Head of caudate nucleus (tissue), 42 donors: ENCODE measurements around the gene ATAD3A.
"Not testable (repeated sequence)": the region's sequence is repeated elsewhere in the genome, so short reads cannot be mapped to it uniquely, and the experiment has no call there.

ENCODE experiments used
- DNase-seq, 42 donors: peaks; one replicate each; pipeline versions ENCODE4 v3.0.0 to v3.0.0-alpha.2; 2020 to 2021; ENCODE audit warnings: mixed read lengths in 7 of 42
- intact Hi-C: fragments of 100-400 bp; cut with DNase I; formaldehyde crosslinking; loops from one replicate; pipeline ENCODE4 v1.15.0; 2022

Gene ATAD3A

GRCh38 chr1:1547011-1547410 lies 35.0 kb downstream of the ATAD3A start:
- DNase-seq: no peak
- intact Hi-C loops: no loop called here

GRCh38 chr1:1547476-1547875 lies 35.5 kb downstream of the ATAD3A start:
- DNase-seq: no peak
- intact Hi-C loops: no loop called here

GRCh38 chr1:1548591-1548990 lies 36.6 kb downstream of the ATAD3A start:
- no peak for DNase-seq

GRCh38 chr1:1550087-1550486 lies 38.1 kb downstream of the ATAD3A start:
- DNase-seq: no peak
- intact Hi-C loops: no loop called here

More at GRCh38 chr1:1548591-1548990, 36.6 kb downstream of the ATAD3A start:
- intact Hi-C loops: no loop called here

GRCh38 chr1:1550591-1551432 lies 38.9 kb downstream of the ATAD3A start:
- DNase-seq: peak in 12 of 42 donors; percentile 24 to 58 (median 41)
- intact Hi-C loops: no loop called here

- DNase-seq: no peak
- intact Hi-C loops: no loop called here
Observed at GRCh38 chr1:1551524-1552262, 39.7 kb downstream of the ATAD3A start.

GRCh38 chr1:1552263-1552639 lies 40.3 kb downstream of the ATAD3A start:
- DNase-seq: no peak
- intact Hi-C loops: no loop called here

GRCh38 chr1:1553821-1554494 lies 42.0 kb downstream of the ATAD3A start:
- intact Hi-C loops: no loop called here
- no peak for DNase-seq

GRCh38 chr1:1554550-1554925 lies 42.6 kb downstream of the ATAD3A start:
- intact Hi-C loops: no loop called here
- DNase-seq: no peak

GRCh38 chr1:1554926-1555915 lies 43.3 kb downstream of the ATAD3A start:
- intact Hi-C loops: no loop called here
- DNase-seq: peak in 2 of 42 donors; percentile 34 to 40

- DNase-seq: no peak
- intact Hi-C loops: no loop called here
Observed at GRCh38 chr1:1556505-1556904, 44.5 kb downstream of the ATAD3A start.

- intact Hi-C loops, DNase-seq: not testable (repeated sequence)
Observed at GRCh38 chr1:1556961-1557360, 45.0 kb downstream of the ATAD3A start.

- DNase-seq, intact Hi-C loops: not testable (repeated sequence)
Observed at GRCh38 chr1:1557688-1558087, 45.7 kb downstream of the ATAD3A start.

- intact Hi-C loops: no loop called here
- no peak for DNase-seq
Observed at GRCh38 chr1:1558591-1558990, 46.6 kb downstream of the ATAD3A start.

GRCh38 chr1:1559066-1559465 lies 47.1 kb downstream of the ATAD3A start:
- intact Hi-C loops: no loop called here
- no peak for DNase-seq

- DNase-seq: no peak
- intact Hi-C loops: no loop called here
Observed at GRCh38 chr1:1560178-1560577, 48.2 kb downstream of the ATAD3A start.

GRCh38 chr1:1561801-1562470 lies 50.0 kb downstream of the ATAD3A start:
- no peak for DNase-seq
- intact Hi-C loops: no loop called here

- no peak for DNase-seq
- intact Hi-C loops: no loop called here
Observed at GRCh38 chr1:1562556-1563195, 50.7 kb downstream of the ATAD3A start.
